ENCODE measurements around the gene KRT27. TPM values are rescaled to one million over a fixed set of nuclear protein-coding genes. Genes with fewer than 3 reads are reported as not detected.

The KRT27 gene
- total and polyA plus RNA-seq, 2 experiments from 2014 or later, result not detected

DNA sequence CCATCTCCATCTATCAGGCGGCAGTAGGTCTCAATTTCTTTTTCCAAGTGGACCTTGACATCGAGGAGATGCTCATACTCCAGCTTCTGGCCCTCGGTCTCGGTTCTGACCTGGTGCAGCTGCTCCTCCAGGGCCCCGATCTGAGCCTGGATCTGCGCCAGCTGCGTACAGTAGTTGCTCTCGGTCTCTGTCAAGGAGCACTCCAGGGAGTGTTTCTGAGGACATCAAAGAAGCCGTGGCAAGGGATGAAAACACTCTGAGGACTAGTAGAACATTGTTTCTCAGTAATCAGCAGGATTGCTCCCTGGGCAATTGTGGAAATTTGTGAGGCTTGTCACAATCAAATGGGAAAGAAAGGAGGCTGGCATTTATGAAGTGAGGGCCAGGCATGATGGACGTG, 11.5 kb upstream of the KRT27 start:
- Histone ChIP-seq H3F3A (replicated peaks; ENCODE audit: low read depth) (no peaks in the 10 kb centered on the region), H4K20me1 (replicated peaks; ENCODE audit: insufficient read depth) (no peaks in the 10 kb centered on the region), H2AFZ (no peak overlapping the region), H3K4me1 (ENCODE audit: insufficient read depth) (no peaks in the 10 kb centered on the region), H3K4me3 (no peak overlapping the region), H3K27me3 (ENCODE audit: insufficient read depth) (no peaks in the 10 kb centered on the region), H3K27ac (ENCODE audit: low read depth) (no peak overlapping the region), H3K4me2 (no peak overlapping the region), H3K36me3 (ENCODE audit: insufficient read depth) (no peaks in the 10 kb centered on the region), H3K9me2 (ENCODE audit: insufficient read depth) (no peaks in the 10 kb centered on the region), H3K79me2 (replicated peaks; ENCODE audit: insufficient read depth) (no peaks in the 10 kb centered on the region)
- Mint-ChIP-seq H3K4me3 (no peak overlapping the region), H3K27ac (no peak overlapping the region), H3K9me3 (no peaks in the 10 kb centered on the region), H3K27me3 (ENCODE audit: insufficient read depth, low read depth, poor library complexity) (peaks cover 2% of the 10 kb centered on the region), H3K36me3 (ENCODE audit: low read depth) (no peaks in the 10 kb centered on the region), H3K4me1 (peaks cover 3% of the 10 kb centered on the region; the same call in 1 of the 3 replicates)
- TF ChIP-seq, protein P1, sequence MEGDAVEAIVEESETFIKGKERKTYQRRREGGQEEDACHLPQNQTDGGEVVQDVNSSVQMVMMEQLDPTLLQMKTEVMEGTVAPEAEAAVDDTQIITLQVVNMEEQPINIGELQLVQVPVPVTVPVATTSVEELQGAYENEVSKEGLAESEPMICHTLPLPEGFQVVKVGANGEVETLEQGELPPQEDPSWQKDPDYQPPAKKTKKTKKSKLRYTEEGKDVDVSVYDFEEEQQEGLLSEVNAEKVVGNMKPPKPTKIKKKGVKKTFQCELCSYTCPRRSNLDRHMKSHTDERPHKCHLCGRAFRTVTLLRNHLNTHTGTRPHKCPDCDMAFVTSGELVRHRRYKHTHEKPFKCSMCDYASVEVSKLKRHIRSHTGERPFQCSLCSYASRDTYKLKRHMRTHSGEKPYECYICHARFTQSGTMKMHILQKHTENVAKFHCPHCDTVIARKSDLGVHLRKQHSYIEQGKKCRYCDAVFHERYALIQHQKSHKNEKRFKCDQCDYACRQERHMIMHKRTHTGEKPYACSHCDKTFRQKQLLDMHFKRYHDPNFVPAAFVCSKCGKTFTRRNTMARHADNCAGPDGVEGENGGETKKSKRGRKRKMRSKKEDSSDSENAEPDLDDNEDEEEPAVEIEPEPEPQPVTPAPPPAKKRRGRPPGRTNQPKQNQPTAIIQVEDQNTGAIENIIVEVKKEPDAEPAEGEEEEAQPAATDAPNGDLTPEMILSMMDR (conservative IDR thresholded peaks at IDR 0.05; ENCODE audit: low read depth in 2 of 2), result no peak
- TF ChIP-seq NANOG (IDR thresholded peaks at IDR 0.05; ENCODE audit: borderline replicate concordance) (no peak), ZNF114 (CRISPR knock-in tag; IDR thresholded peaks at IDR 0.05) (no peak), JUNB (IDR thresholded peaks at IDR 0.05; ENCODE audit: unreplicated experiment) (no peak), EZH2phosphoT487 (IDR thresholded peaks at IDR 0.05; ENCODE audit: unreplicated experiment) (no peak), STAT1 (IDR thresholded peaks at IDR 0.05; ENCODE audit: unreplicated experiment) (no peak)
- TF ChIP-seq, protein P2, sequence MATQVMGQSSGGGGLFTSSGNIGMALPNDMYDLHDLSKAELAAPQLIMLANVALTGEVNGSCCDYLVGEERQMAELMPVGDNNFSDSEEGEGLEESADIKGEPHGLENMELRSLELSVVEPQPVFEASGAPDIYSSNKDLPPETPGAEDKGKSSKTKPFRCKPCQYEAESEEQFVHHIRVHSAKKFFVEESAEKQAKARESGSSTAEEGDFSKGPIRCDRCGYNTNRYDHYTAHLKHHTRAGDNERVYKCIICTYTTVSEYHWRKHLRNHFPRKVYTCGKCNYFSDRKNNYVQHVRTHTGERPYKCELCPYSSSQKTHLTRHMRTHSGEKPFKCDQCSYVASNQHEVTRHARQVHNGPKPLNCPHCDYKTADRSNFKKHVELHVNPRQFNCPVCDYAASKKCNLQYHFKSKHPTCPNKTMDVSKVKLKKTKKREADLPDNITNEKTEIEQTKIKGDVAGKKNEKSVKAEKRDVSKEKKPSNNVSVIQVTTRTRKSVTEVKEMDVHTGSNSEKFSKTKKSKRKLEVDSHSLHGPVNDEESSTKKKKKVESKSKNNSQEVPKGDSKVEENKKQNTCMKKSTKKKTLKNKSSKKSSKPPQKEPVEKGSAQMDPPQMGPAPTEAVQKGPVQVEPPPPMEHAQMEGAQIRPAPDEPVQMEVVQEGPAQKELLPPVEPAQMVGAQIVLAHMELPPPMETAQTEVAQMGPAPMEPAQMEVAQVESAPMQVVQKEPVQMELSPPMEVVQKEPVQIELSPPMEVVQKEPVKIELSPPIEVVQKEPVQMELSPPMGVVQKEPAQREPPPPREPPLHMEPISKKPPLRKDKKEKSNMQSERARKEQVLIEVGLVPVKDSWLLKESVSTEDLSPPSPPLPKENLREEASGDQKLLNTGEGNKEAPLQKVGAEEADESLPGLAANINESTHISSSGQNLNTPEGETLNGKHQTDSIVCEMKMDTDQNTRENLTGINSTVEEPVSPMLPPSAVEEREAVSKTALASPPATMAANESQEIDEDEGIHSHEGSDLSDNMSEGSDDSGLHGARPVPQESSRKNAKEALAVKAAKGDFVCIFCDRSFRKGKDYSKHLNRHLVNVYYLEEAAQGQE (IDR thresholded peaks at IDR 0.05; ENCODE audit: unreplicated experiment), result no peak
- TF ChIP-seq, protein P3, sequence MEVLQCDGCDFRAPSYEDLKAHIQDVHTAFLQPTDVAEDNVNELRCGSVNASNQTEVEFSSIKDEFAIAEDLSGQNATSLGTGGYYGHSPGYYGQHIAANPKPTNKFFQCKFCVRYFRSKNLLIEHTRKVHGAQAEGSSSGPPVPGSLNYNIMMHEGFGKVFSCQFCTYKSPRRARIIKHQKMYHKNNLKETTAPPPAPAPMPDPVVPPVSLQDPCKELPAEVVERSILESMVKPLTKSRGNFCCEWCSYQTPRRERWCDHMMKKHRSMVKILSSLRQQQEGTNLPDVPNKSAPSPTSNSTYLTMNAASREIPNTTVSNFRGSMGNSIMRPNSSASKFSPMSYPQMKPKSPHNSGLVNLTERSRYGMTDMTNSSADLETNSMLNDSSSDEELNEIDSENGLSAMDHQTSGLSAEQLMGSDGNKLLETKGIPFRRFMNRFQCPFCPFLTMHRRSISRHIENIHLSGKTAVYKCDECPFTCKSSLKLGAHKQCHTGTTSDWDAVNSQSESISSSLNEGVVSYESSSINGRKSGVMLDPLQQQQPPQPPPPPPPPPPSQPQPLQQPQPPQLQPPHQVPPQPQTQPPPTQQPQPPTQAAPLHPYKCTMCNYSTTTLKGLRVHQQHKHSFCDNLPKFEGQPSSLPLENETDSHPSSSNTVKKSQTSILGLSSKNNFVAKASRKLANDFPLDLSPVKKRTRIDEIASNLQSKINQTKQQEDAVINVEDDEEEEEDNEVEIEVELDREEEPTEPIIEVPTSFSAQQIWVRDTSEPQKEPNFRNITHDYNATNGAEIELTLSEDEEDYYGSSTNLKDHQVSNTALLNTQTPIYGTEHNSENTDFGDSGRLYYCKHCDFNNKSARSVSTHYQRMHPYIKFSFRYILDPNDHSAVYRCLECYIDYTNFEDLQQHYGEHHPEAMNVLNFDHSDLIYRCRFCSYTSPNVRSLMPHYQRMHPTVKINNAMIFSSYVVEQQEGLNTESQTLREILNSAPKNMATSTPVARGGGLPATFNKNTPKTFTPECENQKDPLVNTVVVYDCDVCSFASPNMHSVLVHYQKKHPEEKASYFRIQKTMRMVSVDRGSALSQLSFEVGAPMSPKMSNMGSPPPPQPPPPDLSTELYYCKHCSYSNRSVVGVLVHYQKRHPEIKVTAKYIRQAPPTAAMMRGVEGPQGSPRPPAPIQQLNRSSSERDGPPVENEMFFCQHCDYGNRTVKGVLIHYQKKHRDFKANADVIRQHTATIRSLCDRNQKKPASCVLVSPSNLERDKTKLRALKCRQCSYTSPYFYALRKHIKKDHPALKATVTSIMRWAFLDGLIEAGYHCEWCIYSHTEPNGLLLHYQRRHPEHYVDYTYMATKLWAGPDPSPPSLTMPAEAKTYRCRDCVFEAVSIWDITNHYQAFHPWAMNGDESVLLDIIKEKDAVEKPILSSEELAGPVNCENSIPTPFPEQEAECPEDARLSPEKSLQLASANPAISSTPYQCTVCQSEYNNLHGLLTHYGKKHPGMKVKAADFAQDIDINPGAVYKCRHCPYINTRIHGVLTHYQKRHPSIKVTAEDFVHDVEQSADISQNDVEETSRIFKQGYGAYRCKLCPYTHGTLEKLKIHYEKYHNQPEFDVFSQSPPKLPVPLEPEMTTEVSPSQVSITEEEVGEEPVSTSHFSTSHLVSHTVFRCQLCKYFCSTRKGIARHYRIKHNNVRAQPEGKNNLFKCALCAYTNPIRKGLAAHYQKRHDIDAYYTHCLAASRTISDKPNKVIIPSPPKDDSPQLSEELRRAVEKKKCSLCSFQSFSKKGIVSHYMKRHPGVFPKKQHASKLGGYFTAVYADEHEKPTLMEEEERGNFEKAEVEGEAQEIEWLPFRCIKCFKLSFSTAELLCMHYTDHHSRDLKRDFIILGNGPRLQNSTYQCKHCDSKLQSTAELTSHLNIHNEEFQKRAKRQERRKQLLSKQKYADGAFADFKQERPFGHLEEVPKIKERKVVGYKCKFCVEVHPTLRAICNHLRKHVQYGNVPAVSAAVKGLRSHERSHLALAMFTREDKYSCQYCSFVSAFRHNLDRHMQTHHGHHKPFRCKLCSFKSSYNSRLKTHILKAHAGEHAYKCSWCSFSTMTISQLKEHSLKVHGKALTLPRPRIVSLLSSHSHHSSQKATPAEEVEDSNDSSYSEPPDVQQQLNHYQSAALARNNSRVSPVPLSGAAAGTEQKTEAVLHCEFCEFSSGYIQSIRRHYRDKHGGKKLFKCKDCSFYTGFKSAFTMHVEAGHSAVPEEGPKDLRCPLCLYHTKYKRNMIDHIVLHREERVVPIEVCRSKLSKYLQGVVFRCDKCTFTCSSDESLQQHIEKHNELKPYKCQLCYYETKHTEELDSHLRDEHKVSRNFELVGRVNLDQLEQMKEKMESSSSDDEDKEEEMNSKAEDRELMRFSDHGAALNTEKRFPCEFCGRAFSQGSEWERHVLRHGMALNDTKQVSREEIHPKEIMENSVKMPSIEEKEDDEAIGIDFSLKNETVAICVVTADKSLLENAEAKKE (CRISPR knock-in tag; IDR thresholded peaks at IDR 0.05), result no peak
- DNase-seq (ENCODE audit: low spot score) (no peak), ATAC-seq (no peak)
